OCI-M2 (cell line): ENCODE measurements around the gene RAD18.

ENCODE experiments used
- DNase-seq: peaks from one replicate; lab custom pipeline; 2025; ENCODE audit not compliant: unreplicated experiment; lab: John Stamatoyannopoulos, UW

The RAD18 gene

GRCh38 chr3:8838234-8838633 is 125.0 kb downstream of the RAD18 start:
- no peak for DNase-seq

DNA sequence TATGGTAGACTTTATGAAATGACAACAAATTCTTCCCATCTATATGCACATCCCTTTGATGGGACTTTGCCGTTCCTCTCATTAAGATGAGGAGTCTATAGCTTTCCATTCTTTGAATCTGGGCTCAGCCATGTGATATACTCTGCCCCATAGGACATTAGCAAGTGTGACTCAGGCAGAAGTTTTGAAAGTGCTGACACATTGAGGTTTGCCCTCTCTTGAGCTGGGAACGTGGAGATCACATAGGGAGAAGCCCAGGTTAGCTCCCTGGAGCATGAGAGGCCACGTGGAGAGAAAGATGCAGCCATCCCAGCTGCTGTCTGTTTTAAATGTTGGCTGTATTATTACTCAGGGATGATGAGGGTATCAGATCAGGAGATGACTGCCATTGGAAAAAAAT is 126.1 kb downstream of the RAD18 start:
- no peak for DNase-seq

GRCh38 chr3:8836096-8836495 is 127.2 kb downstream of the RAD18 start:
- no peak for DNase-seq

DNA sequence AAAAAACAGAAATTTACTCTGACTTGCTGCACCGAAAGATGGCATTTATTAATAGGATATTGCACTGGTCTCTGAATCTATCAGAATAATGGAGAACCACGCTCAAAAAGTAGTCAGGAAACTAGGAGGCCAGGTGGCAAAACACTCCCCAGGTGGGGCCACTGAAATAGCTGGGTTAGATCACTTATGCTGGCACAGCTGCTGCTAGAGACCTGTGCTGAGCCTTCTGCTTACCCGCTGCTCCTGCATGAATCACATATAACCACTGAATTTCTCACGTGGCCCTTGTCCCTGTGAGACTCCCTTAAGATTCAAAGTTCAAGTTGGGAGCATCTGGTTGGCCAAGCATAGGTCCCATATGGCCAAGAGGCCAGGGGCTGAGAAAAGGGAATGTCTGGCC is 127.9 kb downstream of the RAD18 start:
- no peak for DNase-seq

DNA sequence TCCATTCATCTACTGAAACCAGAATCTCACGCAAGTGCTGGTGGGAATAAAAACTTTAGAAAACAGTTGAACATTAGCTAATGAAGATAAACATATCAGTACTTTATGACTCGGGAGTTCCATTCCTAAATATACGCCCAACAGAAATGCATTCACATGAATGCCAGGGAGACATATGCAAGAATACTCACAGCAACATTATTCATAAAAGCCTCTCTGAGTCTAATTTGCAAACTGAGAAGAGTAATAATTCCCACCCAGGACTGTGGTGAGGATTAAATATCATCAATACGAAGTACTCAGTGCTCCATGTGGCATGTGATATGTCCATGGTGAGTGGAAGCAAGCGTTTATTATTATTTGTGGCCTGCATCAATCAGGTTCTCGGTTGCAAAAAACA is 128.3 kb downstream of the RAD18 start:
- no peak for DNase-seq

DNA sequence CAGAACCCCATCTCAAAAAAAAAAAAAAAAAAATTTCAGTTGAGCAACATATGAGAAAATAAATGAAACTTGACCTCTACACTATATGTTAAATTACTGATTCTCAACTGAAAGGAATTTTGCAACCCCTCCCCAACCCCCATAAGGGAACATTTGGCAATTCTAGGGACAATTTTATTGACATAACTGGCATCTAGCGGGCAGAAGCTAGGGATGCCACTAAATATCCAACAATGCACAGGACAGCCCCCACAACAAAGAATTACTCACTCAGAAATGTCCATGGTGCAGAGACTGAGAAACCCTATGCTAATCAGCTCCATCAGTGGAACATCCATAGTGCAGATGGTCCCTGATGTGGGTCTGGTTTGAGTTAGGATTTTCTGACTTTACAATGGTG is 135.6 kb downstream of the RAD18 start:
- no peak for DNase-seq
